ENCODE measurements around the gene PLCB4.

GRCh38 chr20:9510911-9511310 lies 442.0 kb downstream of the PLCB4 start:
- TF ChIP-seq CTCF (conservative IDR thresholded peaks at IDR 0.05 in 1 of 2, IDR thresholded peaks at IDR 0.05 in 1 of 2; ENCODE audit: extremely low read depth in 1 of 2, insufficient read depth in 1 of 2, low read depth in 1 of 2, low read length in 2 of 2) (no peak), EZH2 (IDR thresholded peaks at IDR 0.05; ENCODE audit: borderline replicate concordance, low read length) (no peak)
